HFF-Myc (cell line): ENCODE measurements around the gene KAZALD1.

Experiments
- DNase-seq: peaks from one replicate; pipeline ENCODE4 v3.0.0-alpha.2; 2011; ENCODE audit warnings: low read depth; ENCODE audit errors: extremely low read depth
- H3K4me3 ChIP-seq: replicated peaks from 2 replicates; pipeline ENCODE4 v1.5.1; 2011; ENCODE audit warnings: low read depth, mild to moderate bottlenecking, control low read depth, low read length
- CTCF ChIP-seq: IDR thresholded peaks from 2 replicates; pipeline ENCODE4 v1.5.1; 2012; ENCODE audit warnings: mild to moderate bottlenecking, low read depth, low read length, control low read depth; ENCODE audit errors: missing control alignments

KAZALD1 gene

GRCh38 chr10:101073631-101074030 lies 11.8 kb downstream of the KAZALD1 start:
- no peak for TF ChIP-seq CTCF
- no peak overlapping the region for H3K4me3 ChIP-seq
- no peak for DNase-seq

- DNase-seq = no peak
- H3K4me3 ChIP-seq = no peak overlapping the region
- TF ChIP-seq CTCF = no peak
Measured at GRCh38 chr10:101075775-101076174, 14.0 kb downstream of the KAZALD1 start.

- no peak overlapping the region for H3K4me3 ChIP-seq
- TF ChIP-seq CTCF = no peak
- no peak for DNase-seq
Measured at GRCh38 chr10:101076630-101077029, 14.8 kb downstream of the KAZALD1 start.

GRCh38 chr10:101079874-101080273 lies 18.1 kb downstream of the KAZALD1 start:
- DNase-seq = no peak

GRCh38 chr10:101080933-101081931 lies 19.4 kb downstream of the KAZALD1 start:
- no peak overlapping the region for H3K4me3 ChIP-seq
- no peak for TF ChIP-seq CTCF
- DNase-seq = no peak

More at GRCh38 chr10:101079874-101080273, 18.1 kb downstream of the KAZALD1 start:
- no peak for TF ChIP-seq CTCF
- no peak overlapping the region for H3K4me3 ChIP-seq

- DNase-seq = no peak
- no peak for TF ChIP-seq CTCF
- no peak overlapping the region for H3K4me3 ChIP-seq
Measured at GRCh38 chr10:101085846-101086245, 24.1 kb downstream of the KAZALD1 start.
